HG03460 (cell line): Measurements from ENCODE around the gene CRTC1.

ENCODE experiments used
- ATAC-seq: cut with Tn5 transposase; IDR thresholded peaks from one replicate; pipeline ENCODE4 v1.9.1; 2021; ENCODE audit not compliant: unreplicated experiment

The CRTC1 gene

GRCh38 chr19:18780631-18781030, 97.2 kb downstream of the CRTC1 start:
- ATAC-seq: no peak

GRCh38 chr19:18781047-18781600, 97.6 kb downstream of the CRTC1 start:
- no peak for ATAC-seq

GRCh38 chr19:18781885-18782527, 98.5 kb downstream of the CRTC1 start:
- ATAC-seq: no peak

- no peak for ATAC-seq
These were observed 99.2 kb downstream of the CRTC1 start for GRCh38 chr19:18782559-18783225.

- no peak for ATAC-seq
These were observed 100.7 kb downstream of the CRTC1 start for GRCh38 chr19:18783958-18784785.

- ATAC-seq: no peak
These were observed 101.3 kb downstream of the CRTC1 start for GRCh38 chr19:18784786-18785120.

- no peak for ATAC-seq
These were observed 102.0 kb downstream of the CRTC1 start for GRCh38 chr19:18785179-18786124.

GRCh38 chr19:18788529-18789421, 105.3 kb downstream of the CRTC1 start:
- no peak for ATAC-seq

GRCh38 chr19:18789422-18789869, 106.0 kb downstream of the CRTC1 start:
- ATAC-seq: no peak

GRCh38 chr19:18789883-18790565, 106.5 kb downstream of the CRTC1 start:
- no peak for ATAC-seq

- no peak for ATAC-seq
These were observed 107.3 kb downstream of the CRTC1 start, which contains the start of gene COMP for GRCh38 chr19:18790566-18791314. Gene COMP, minus strand, starts transcription at chr19:18791305. Its CDS starts 36 bp downstream, at chr19:18791269.

GRCh38 chr19:18791315-18791678, 107.8 kb downstream of the CRTC1 start:
- ATAC-seq: no peak

GRCh38 chr19:18792661-18793060, 109.2 kb downstream of the CRTC1 start:
- ATAC-seq: no peak

GRCh38 chr19:18793144-18794028, 109.9 kb downstream of the CRTC1 start:
- no peak for ATAC-seq

GRCh38 chr19:18794029-18794313, 110.5 kb downstream of the CRTC1 start:
- no peak for ATAC-seq

GRCh38 chr19:18794692-18795091, 111.2 kb downstream of the CRTC1 start:
- no peak for ATAC-seq

- no peak for ATAC-seq
These were observed 112.1 kb downstream of the CRTC1 start for GRCh38 chr19:18795540-18795939.
